Measurements from ENCODE around the gene WIPI1.

Gene WIPI1

DNA sequence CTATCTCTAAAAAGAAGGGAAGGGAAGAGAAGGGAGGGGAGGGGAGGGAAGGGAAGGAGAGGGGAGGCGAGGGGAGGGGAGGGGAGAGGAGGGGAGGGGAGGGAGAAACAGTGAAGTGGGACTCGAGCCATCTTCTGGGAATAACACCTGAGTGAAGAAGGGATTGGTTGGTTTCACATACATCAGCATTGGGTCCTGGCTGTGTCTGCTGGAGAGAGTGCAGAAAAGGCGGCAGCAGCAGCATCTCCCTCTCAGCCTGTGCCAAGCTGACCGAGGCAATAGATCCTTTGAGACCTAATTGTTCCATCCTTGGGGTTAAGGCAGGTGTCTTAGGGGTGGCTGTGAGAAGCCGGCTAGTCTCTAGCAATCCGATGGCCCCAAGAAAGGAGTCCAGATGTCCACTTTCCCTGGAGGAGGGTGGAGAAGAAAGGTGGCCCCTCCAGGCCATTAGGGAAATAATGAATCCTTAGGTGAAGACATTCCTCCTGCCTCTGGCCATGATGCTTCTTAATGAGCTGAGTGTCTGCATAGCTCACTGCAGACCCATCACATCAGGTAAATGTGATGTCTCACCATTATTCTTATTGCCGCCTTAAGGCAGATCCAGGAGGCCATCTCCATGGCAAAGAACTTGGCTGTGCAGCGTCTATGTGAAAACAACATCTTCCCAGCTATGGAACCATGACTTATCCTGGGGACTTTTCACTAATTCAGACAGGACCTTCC lies 71.6 kb downstream of the WIPI1 start:
- no peak for TF ChIP-seq EZH2phosphoT487 (IDR thresholded peaks at IDR 0.05; ENCODE audit: borderline replicate concordance, low read length)
- TF ChIP-seq, protein P1, sequence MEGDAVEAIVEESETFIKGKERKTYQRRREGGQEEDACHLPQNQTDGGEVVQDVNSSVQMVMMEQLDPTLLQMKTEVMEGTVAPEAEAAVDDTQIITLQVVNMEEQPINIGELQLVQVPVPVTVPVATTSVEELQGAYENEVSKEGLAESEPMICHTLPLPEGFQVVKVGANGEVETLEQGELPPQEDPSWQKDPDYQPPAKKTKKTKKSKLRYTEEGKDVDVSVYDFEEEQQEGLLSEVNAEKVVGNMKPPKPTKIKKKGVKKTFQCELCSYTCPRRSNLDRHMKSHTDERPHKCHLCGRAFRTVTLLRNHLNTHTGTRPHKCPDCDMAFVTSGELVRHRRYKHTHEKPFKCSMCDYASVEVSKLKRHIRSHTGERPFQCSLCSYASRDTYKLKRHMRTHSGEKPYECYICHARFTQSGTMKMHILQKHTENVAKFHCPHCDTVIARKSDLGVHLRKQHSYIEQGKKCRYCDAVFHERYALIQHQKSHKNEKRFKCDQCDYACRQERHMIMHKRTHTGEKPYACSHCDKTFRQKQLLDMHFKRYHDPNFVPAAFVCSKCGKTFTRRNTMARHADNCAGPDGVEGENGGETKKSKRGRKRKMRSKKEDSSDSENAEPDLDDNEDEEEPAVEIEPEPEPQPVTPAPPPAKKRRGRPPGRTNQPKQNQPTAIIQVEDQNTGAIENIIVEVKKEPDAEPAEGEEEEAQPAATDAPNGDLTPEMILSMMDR (IDR thresholded peaks at IDR 0.05; ENCODE audit: low read depth, low read length, poor library complexity, severe bottlenecking) = no peak
- no peaks in the 10 kb centered on the region for H3K36me3 ChIP-seq (ENCODE audit: control insufficient read depth, low read length)
- no peaks in the 10 kb centered on the region for H3K9me2 ChIP-seq (replicated peaks; ENCODE audit: control insufficient read depth, low read length)
- no peaks in the 10 kb centered on the region for H3K9me3 ChIP-seq (ENCODE audit: control insufficient read depth, insufficient read depth, low read length)
- no peaks in the 10 kb centered on the region for H3F3A ChIP-seq (ENCODE audit: control insufficient read depth, insufficient read depth)
- H4K20me1 ChIP-seq (ENCODE audit: control insufficient read depth, insufficient read depth, low read depth, low read length) = no peaks in the 10 kb centered on the region
- H3K4me3 ChIP-seq (ENCODE audit: low read length) = no peak overlapping the region
- peaks cover 14% of the 10 kb centered on the region; the same call in 1 of the 2 replicates for H3K27me3 ChIP-seq (ENCODE audit: control insufficient read depth, low read length)
- no peaks in the 10 kb centered on the region for H3K79me2 ChIP-seq (ENCODE audit: control insufficient read depth, low read length)
- no peaks in the 10 kb centered on the region for H3K4me1 ChIP-seq (ENCODE audit: control insufficient read depth, low read length)
- no peak overlapping the region for H3K27ac ChIP-seq (ENCODE audit: low read depth, low read length)
- H3K4me2 ChIP-seq (ENCODE audit: low read length) = no peak overlapping the region

- no peaks in the 10 kb centered on the region for H3K36me3 ChIP-seq (ENCODE audit: control insufficient read depth, low read length)
- no peaks in the 10 kb centered on the region for H3K9me2 ChIP-seq (replicated peaks; ENCODE audit: control insufficient read depth, low read length)
- H3K79me2 ChIP-seq (ENCODE audit: control insufficient read depth, low read length) = no peaks in the 10 kb centered on the region
- no peaks in the 10 kb centered on the region for H3K9me3 ChIP-seq (ENCODE audit: control insufficient read depth, insufficient read depth, low read length)
- H3K27me3 ChIP-seq (ENCODE audit: control insufficient read depth, low read length) = peaks cover 14% of the 10 kb centered on the region; the same call in 1 of the 2 replicates
- H3K4me1 ChIP-seq (ENCODE audit: control insufficient read depth, low read length) = no peaks in the 10 kb centered on the region
- H3K4me3 ChIP-seq (ENCODE audit: low read length) = no peak overlapping the region
- no peaks in the 10 kb centered on the region for H3F3A ChIP-seq (ENCODE audit: control insufficient read depth, insufficient read depth)
- TF ChIP-seq, protein P1 (IDR thresholded peaks at IDR 0.05; ENCODE audit: low read depth, low read length, poor library complexity, severe bottlenecking) = no peak
- no peak for TF ChIP-seq EZH2phosphoT487 (IDR thresholded peaks at IDR 0.05; ENCODE audit: borderline replicate concordance, low read length)
- H3K27ac ChIP-seq (ENCODE audit: low read depth, low read length) = no peak overlapping the region
- H4K20me1 ChIP-seq (ENCODE audit: control insufficient read depth, insufficient read depth, low read depth, low read length) = no peaks in the 10 kb centered on the region
- no peak overlapping the region for H3K4me2 ChIP-seq (ENCODE audit: low read length)
These were observed 72.4 kb downstream of the WIPI1 start for GRCh38 chr17:68384941-68385340.

- no peak overlapping the region for H3K27ac ChIP-seq (ENCODE audit: low read depth, low read length)
- no peaks in the 10 kb centered on the region for H3K79me2 ChIP-seq (ENCODE audit: control insufficient read depth, low read length)
- H3K4me2 ChIP-seq (ENCODE audit: low read length) = no peak overlapping the region
- no peaks in the 10 kb centered on the region for H3K9me3 ChIP-seq (ENCODE audit: control insufficient read depth, insufficient read depth, low read length)
- peaks cover 14% of the 10 kb centered on the region; the same call in 1 of the 2 replicates for H3K27me3 ChIP-seq (ENCODE audit: control insufficient read depth, low read length)
- no peaks in the 10 kb centered on the region for H3F3A ChIP-seq (ENCODE audit: control insufficient read depth, insufficient read depth)
- H3K36me3 ChIP-seq (ENCODE audit: control insufficient read depth, low read length) = no peaks in the 10 kb centered on the region
- H3K4me3 ChIP-seq (ENCODE audit: low read length) = no peak overlapping the region
- TF ChIP-seq, protein P1 (IDR thresholded peaks at IDR 0.05; ENCODE audit: low read depth, low read length, poor library complexity, severe bottlenecking) = no peak
- no peak for TF ChIP-seq EZH2phosphoT487 (IDR thresholded peaks at IDR 0.05; ENCODE audit: borderline replicate concordance, low read length)
- no peaks in the 10 kb centered on the region for H3K9me2 ChIP-seq (replicated peaks; ENCODE audit: control insufficient read depth, low read length)
- no peaks in the 10 kb centered on the region for H3K4me1 ChIP-seq (ENCODE audit: control insufficient read depth, low read length)
- H4K20me1 ChIP-seq (ENCODE audit: control insufficient read depth, insufficient read depth, low read depth, low read length) = no peaks in the 10 kb centered on the region
These were observed 72.8 kb downstream of the WIPI1 start for GRCh38 chr17:68384471-68384870.

Data from DOHH2 (cell line).